H9 (cell line): ENCODE results near the gene HHAT. TPM values are rescaled to one million over a fixed set of nuclear protein-coding genes. Genes with fewer than 3 reads are reported as not detected.

Experiments
- DNase-seq: peaks from one replicate; pipeline ENCODE4 v3.0.0-alpha.2; 2017
- H2AFZ ChIP-seq: one replicate; pipeline ENCODE4 v1.6.1; 2013; ENCODE audit warnings: mild to moderate bottlenecking, low read length, control low read depth, moderate library complexity
- H2AK5ac ChIP-seq: 2 replicates; pipeline ENCODE4 v1.6.1; 2013; ENCODE audit warnings: low read length, control low read depth, mixed read lengths; ENCODE audit not compliant: insufficient read length
- H2BK120ac ChIP-seq: one replicate; pipeline ENCODE4 v1.6.1; 2013; ENCODE audit warnings: low read depth, mild to moderate bottlenecking, low read length, control low read depth, inconsistent platforms; ENCODE audit not compliant: poor library complexity, severe bottlenecking
- H2BK12ac ChIP-seq: 2 replicates; pipeline ENCODE4 v1.6.1; 2013; ENCODE audit warnings: low read length, control low read depth, mixed read lengths, low read depth; ENCODE audit not compliant: insufficient read length
- H2BK15ac ChIP-seq: 2 replicates; pipeline ENCODE4 v1.6.1; 2013; ENCODE audit warnings: low read depth, low read length, control low read depth
- H2BK20ac ChIP-seq: one replicate; pipeline ENCODE4 v1.6.1; 2013; ENCODE audit warnings: low read depth, mild to moderate bottlenecking, low read length, control low read depth, inconsistent platforms; ENCODE audit not compliant: poor library complexity, severe bottlenecking
- H2BK5ac ChIP-seq: 2 replicates; pipeline ENCODE4 v1.6.1; 2013; ENCODE audit warnings: low read length, control low read depth, mixed read lengths; ENCODE audit not compliant: insufficient read length
- H3K14ac ChIP-seq: 2 replicates; pipeline ENCODE4 v1.6.1; 2013; ENCODE audit warnings: low read length, control low read depth; ENCODE audit not compliant: insufficient read depth
- H3K18ac ChIP-seq: 2 replicates; pipeline ENCODE4 v1.6.1; 2013; ENCODE audit warnings: low read depth, mild to moderate bottlenecking, mixed read lengths, low read length, control low read depth; ENCODE audit not compliant: insufficient read length
- H3K23ac ChIP-seq: 2 replicates; pipeline ENCODE4 v1.6.1; 2013; ENCODE audit warnings: low read length, control low read depth, mixed read lengths, low read depth; ENCODE audit not compliant: insufficient read length
- H3K23me2 ChIP-seq: 2 replicates; pipeline ENCODE4 v1.6.1; 2013; ENCODE audit warnings: low read depth, mild to moderate bottlenecking, mixed read lengths, low read length, control low read depth; ENCODE audit not compliant: insufficient read length, poor library complexity, severe bottlenecking
- H3K27ac ChIP-seq: 2 replicates; pipeline ENCODE4 v1.5.1; 2013; ENCODE audit warnings: low read length, control low read depth, mixed read lengths, low read depth; ENCODE audit not compliant: insufficient read length
- H3K27me3 ChIP-seq: 2 replicates; pipeline ENCODE4 v1.6.1; 2013; ENCODE audit warnings: low read length, control low read depth, inconsistent platforms; ENCODE audit not compliant: insufficient read depth
- H3K4ac ChIP-seq: 2 replicates; pipeline ENCODE4 v1.6.1; 2013; ENCODE audit warnings: low read depth, mild to moderate bottlenecking, control low read depth, inconsistent platforms, low read length, moderate library complexity
- H3K4me1 ChIP-seq: 2 replicates; pipeline ENCODE4 v1.6.1; 2013; ENCODE audit warnings: low read length, control low read depth, inconsistent platforms; ENCODE audit not compliant: insufficient read depth
- H3K4me2 ChIP-seq: 2 replicates; pipeline ENCODE4 v1.6.1; 2013; ENCODE audit warnings: low read length, control low read depth, mixed read lengths; ENCODE audit not compliant: insufficient read length, insufficient read depth
- H3K56ac ChIP-seq: 2 replicates; pipeline ENCODE4 v1.6.1; 2013; ENCODE audit warnings: low read depth, mild to moderate bottlenecking, mixed read lengths, low read length, control low read depth; ENCODE audit not compliant: insufficient read length
- H3K79me1 ChIP-seq: 2 replicates; pipeline ENCODE4 v1.6.1; 2013; ENCODE audit warnings: low read depth, mild to moderate bottlenecking, moderate library complexity, low read length, control low read depth, inconsistent platforms; ENCODE audit not compliant: insufficient read depth, poor library complexity, severe bottlenecking
- H3K79me2 ChIP-seq: 2 replicates; pipeline ENCODE4 v1.6.1; 2013; ENCODE audit warnings: low read length, control low read depth, inconsistent platforms; ENCODE audit not compliant: insufficient read depth
- H3K9ac ChIP-seq: 2 replicates; pipeline ENCODE4 v1.6.1; 2013; ENCODE audit warnings: low read length, control low read depth, mixed read lengths; ENCODE audit not compliant: insufficient read length; ENCODE audit errors: extremely low read depth
- H3K9me3 ChIP-seq: one replicate; pipeline ENCODE4 v1.6.1; 2013; ENCODE audit warnings: low read depth, low read length, inconsistent platforms; ENCODE audit not compliant: control insufficient read depth
- H3T11ph ChIP-seq: one replicate; pipeline ENCODE4 v1.6.1; 2013; ENCODE audit warnings: mild to moderate bottlenecking, low read length, control low read depth, inconsistent platforms
- H4K20me1 ChIP-seq: one replicate; pipeline ENCODE4 v1.6.1; 2013; ENCODE audit not compliant: control insufficient read depth, insufficient read length, insufficient read depth
- H4K5ac ChIP-seq: 2 replicates; pipeline ENCODE4 v1.6.1; 2013; ENCODE audit warnings: low read depth, mild to moderate bottlenecking, mixed read lengths, low read length, control low read depth; ENCODE audit not compliant: insufficient read length
- H4K8ac ChIP-seq: replicated peaks from 2 replicates; pipeline ENCODE4 v1.6.1; 2013; ENCODE audit warnings: low read length, control low read depth, mixed read lengths, low read depth; ENCODE audit not compliant: insufficient read length
- H4K91ac ChIP-seq: 2 replicates; pipeline ENCODE4 v1.6.1; 2013; ENCODE audit warnings: low read depth, mild to moderate bottlenecking, moderate library complexity, mixed read lengths, low read length, control low read depth; ENCODE audit not compliant: insufficient read length
- H3K27ac Mint-ChIP-seq, 3 experiments: 2 replicates in 2 of 3; 3 replicates in 1 of 3; pipeline ENCODE4 v1.8.0; 2020 to 2021; ENCODE audit warnings: mixed read lengths in 3 of 3, mild to moderate bottlenecking in 1 of 3, moderate library complexity in 1 of 3
- H3K27me3 Mint-ChIP-seq: 2 replicates; pipeline ENCODE4 v1.8.0; 2021; ENCODE audit warnings: low read depth, mild to moderate bottlenecking, moderate library complexity, mixed read lengths
- H3K36me3 Mint-ChIP-seq, 3 experiments: 2 replicates in 2 of 3; 3 replicates in 1 of 3; pipeline ENCODE4 v1.8.0; 2020 to 2021; ENCODE audit warnings: low read depth in 3 of 3, mixed read lengths in 3 of 3; ENCODE audit not compliant: insufficient read depth in 1 of 3
- H3K4me1 Mint-ChIP-seq, 2 experiments: 2 replicates each; pipeline ENCODE4 v1.8.0; 2020; ENCODE audit warnings: mixed read lengths in 2 of 2
- H3K4me3 Mint-ChIP-seq, 2 experiments: 2 replicates in 1 of 2; 3 replicates in 1 of 2; pipeline ENCODE4 v1.8.0; 2020 to 2021; ENCODE audit warnings: mild to moderate bottlenecking in 2 of 2, mixed read lengths in 2 of 2, moderate library complexity in 1 of 2
- H3K9me3 Mint-ChIP-seq, 2 experiments: 2 replicates in 1 of 2; 3 replicates in 1 of 2; pipeline ENCODE4 v1.8.0; 2020; ENCODE audit warnings: mild to moderate bottlenecking in 2 of 2, mixed read lengths in 2 of 2, moderate library complexity in 1 of 2
- WGBS: extraction: QIAGEN DNeasy Blood & Tissue Kit; methylation state at CpG from one replicate; pipeline ENCODE4 v1.1.7; 2013; ENCODE audit warnings: missing lambda C conversion rate, low lambda C conversion rate, mixed read lengths; ENCODE audit not compliant: insufficient read length; ENCODE audit errors: extremely low coverage; 5-methylcytosine and 5-hydroxymethylcytosine counted together
- total RNA-seq: library from RNA; stranded (reverse); gene quantifications from 2 replicates; pipeline ENCODE4 v1.2.1, GENCODE V29; 2021
- TF ChIP-seq, protein P1 (sequence below): fragments of 200-600 bp; sonication (generic); conservative IDR thresholded peaks from 3 replicates; pipeline ENCODE4 v1.8.0; 2021; ENCODE audit warnings: antibody characterized with exemption, mild to moderate bottlenecking

Gene HHAT
- total RNA-seq, 1 experiment from 2014 or later = 0.48 TPM

DNA sequence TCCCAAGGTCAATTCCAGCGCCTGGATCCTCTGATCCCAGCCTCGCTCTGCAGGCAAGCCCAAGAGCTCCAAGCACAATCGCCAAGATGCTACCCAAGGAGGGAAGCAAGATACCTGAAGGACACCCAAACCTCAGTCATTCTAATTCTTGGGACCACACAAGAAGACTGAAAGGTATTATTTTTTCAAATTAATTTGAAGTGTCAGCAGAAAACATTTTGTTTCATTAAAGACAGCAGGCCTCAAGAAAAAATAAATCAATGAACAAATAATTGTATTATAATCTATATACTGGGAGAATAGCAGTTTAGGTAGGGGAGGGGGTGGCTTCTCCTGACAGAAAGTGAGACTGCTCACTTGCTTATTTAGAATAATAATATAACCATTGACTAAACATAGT is 347.8 kb downstream of the HHAT start:
- Histone ChIP-seq H2AFZ (no peak overlapping the region), H2BK20ac (no peak overlapping the region), H3K23ac (no peak overlapping the region), H3K9me3 (no peaks in the 10 kb centered on the region), H3K4ac (no peak overlapping the region), H3K27me3 (no peaks in the 10 kb centered on the region), H2BK5ac (no peak overlapping the region), H3K14ac (no peak overlapping the region), H3K4me2 (no peak overlapping the region), H3K56ac (no peak overlapping the region), H3K27ac (no peak overlapping the region), H4K20me1 (no peaks in the 10 kb centered on the region), H2BK120ac (no peak overlapping the region), H3K79me1 (no peaks in the 10 kb centered on the region), H4K91ac (no peak overlapping the region), H3K23me2 (no peaks in the 10 kb centered on the region), H3K79me2 (no peaks in the 10 kb centered on the region), H4K5ac (no peak overlapping the region), H2BK12ac (no peak overlapping the region), H3K18ac (no peak overlapping the region), H4K8ac (no peak overlapping the region), H2BK15ac (no peak overlapping the region), H2AK5ac (no peak overlapping the region), H3T11ph (no peak overlapping the region), H3K9ac (no peak overlapping the region), H3K4me1 (no peaks in the 10 kb centered on the region)
- WGBS = no CpG with 5 or more reads among the region's 3 CpGs
- no peaks in the 10 kb centered on the region for H3K36me3 Mint-ChIP-seq
- no peaks in the 10 kb centered on the region; the same call in 1 of the 2 replicates for H3K27me3 Mint-ChIP-seq
- DNase-seq = no peak
- H3K27ac Mint-ChIP-seq = no peak overlapping the region
- H3K9me3 Mint-ChIP-seq = no peaks in the 10 kb centered on the region
- TF ChIP-seq, protein P1, sequence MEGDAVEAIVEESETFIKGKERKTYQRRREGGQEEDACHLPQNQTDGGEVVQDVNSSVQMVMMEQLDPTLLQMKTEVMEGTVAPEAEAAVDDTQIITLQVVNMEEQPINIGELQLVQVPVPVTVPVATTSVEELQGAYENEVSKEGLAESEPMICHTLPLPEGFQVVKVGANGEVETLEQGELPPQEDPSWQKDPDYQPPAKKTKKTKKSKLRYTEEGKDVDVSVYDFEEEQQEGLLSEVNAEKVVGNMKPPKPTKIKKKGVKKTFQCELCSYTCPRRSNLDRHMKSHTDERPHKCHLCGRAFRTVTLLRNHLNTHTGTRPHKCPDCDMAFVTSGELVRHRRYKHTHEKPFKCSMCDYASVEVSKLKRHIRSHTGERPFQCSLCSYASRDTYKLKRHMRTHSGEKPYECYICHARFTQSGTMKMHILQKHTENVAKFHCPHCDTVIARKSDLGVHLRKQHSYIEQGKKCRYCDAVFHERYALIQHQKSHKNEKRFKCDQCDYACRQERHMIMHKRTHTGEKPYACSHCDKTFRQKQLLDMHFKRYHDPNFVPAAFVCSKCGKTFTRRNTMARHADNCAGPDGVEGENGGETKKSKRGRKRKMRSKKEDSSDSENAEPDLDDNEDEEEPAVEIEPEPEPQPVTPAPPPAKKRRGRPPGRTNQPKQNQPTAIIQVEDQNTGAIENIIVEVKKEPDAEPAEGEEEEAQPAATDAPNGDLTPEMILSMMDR = no peak
- no peak overlapping the region for H3K4me3 Mint-ChIP-seq
- no peaks in the 10 kb centered on the region for H3K4me1 Mint-ChIP-seq
